Endothelial cell of umbilical vein (primary cell): Measurements from ENCODE around the gene CAPZA2. TPM values are rescaled to one million over a fixed set of nuclear protein-coding genes. Genes with fewer than 3 reads are reported as not detected.

Experiments
- BruUV-seq: library from RNA; stranded (reverse); fragments of 400-500 nt; replicated peaks from 2 replicates; lab custom pipeline; 2021; lab: Mats Ljungman, UMichigan
- CTCF ChIA-PET: fragments of 300-600, 350-600 bp; sonication (Branson Sonifier 250); formaldehyde crosslinking; loops from one replicate; lab custom pipeline; 2021; ENCODE audit warnings: antibody characterized with exemption, inconsistent platforms; lab: Charles Lee
- POLR2A ChIA-PET: fragments of 300-600, 350-600 bp; sonication (Branson Sonifier 250); formaldehyde crosslinking; loops from one replicate; lab custom pipeline; 2021; ENCODE audit warnings: antibody characterized with exemption, inconsistent platforms; lab: Charles Lee
- DNase-seq: peaks from one replicate; pipeline ENCODE4 v3.0.0-alpha.2; 2011; ENCODE audit warnings: low read depth, low spot score
- FAIRE-seq: peaks from 2 replicates; lab custom pipeline; 2011; peaks lifted over from hg19 to GRCh38; lab: Jason Lieb, UNC
- H2AFZ ChIP-seq: 2 replicates; pipeline ENCODE4 v1.6.0; 2012; ENCODE audit warnings: low read depth, low read length, control low read depth, inconsistent platforms
- H3K27ac ChIP-seq: 2 replicates; pipeline ENCODE4 v1.5.1; 2011; ENCODE audit warnings: low read depth, mild to moderate bottlenecking, control low read depth, low read length, moderate library complexity; ENCODE audit not compliant: insufficient read depth
- H3K27me3 ChIP-seq, 2 experiments: 2 replicates each; pipeline versions ENCODE4 v1.6.0 to v1.6.1; 2011; ENCODE audit warnings: low read length in 2 of 2, mixed read lengths in 1 of 2; ENCODE audit not compliant: control insufficient read depth in 2 of 2, insufficient read depth in 2 of 2
- H3K36me3 ChIP-seq, 2 experiments: 2 replicates in 1 of 2; 3 replicates in 1 of 2; pipeline ENCODE4 v1.5.1; 2011; ENCODE audit warnings: low read length in 2 of 2, mild to moderate bottlenecking in 1 of 2, moderate library complexity in 1 of 2; ENCODE audit not compliant: control insufficient read depth in 2 of 2, insufficient read depth in 2 of 2; ENCODE audit errors: extremely low read depth in 1 of 2
- H3K4me1 ChIP-seq: 3 replicates; pipeline ENCODE4 v1.5.1; 2011; ENCODE audit warnings: mild to moderate bottlenecking, low read length; ENCODE audit not compliant: control insufficient read depth, insufficient read depth; ENCODE audit errors: extremely low read depth
- H3K4me2 ChIP-seq: 2 replicates; pipeline ENCODE4 v1.6.1; 2011; ENCODE audit warnings: low read length, control low read depth, mixed read lengths; ENCODE audit not compliant: insufficient read depth
- H3K4me3 ChIP-seq, 3 experiments: fragments of 200-600 bp in 1 of 3; sonication (generic), shearing (Covaris generic) in 1 of 3; replicated peaks in 1 of 3; 2 replicates each; pipeline ENCODE4 v1.5.1; 2011 to 2016; ENCODE audit warnings: control low read depth in 3 of 3, low read length in 3 of 3, mild to moderate bottlenecking in 2 of 3, inconsistent platforms in 1 of 3, low read depth in 1 of 3, moderate library complexity in 1 of 3; ENCODE audit not compliant: insufficient read depth in 1 of 3
- H3K79me2 ChIP-seq: 2 replicates; pipeline ENCODE4 v1.6.0; 2012; ENCODE audit warnings: low read length, inconsistent platforms; ENCODE audit not compliant: control insufficient read depth, insufficient read depth
- H3K9ac ChIP-seq: replicated peaks from 2 replicates; pipeline ENCODE3; 2011; ENCODE audit warnings: low read length, control low read depth; ENCODE audit not compliant: insufficient read depth; ENCODE audit errors: extremely low read depth
- H3K9me1 ChIP-seq: replicated peaks from 3 replicates; pipeline ENCODE4 v1.6.0; 2011; ENCODE audit warnings: mild to moderate bottlenecking, low read length; ENCODE audit not compliant: control insufficient read depth, insufficient read depth; ENCODE audit errors: extremely low read depth
- H3K9me3 ChIP-seq: replicated peaks from 2 replicates; pipeline ENCODE4 v1.5.1; 2012; ENCODE audit warnings: low read length, inconsistent platforms; ENCODE audit not compliant: control insufficient read depth, insufficient read depth
- H4K20me1 ChIP-seq: replicated peaks from 2 replicates; pipeline ENCODE3; 2011; ENCODE audit warnings: mild to moderate bottlenecking, low read length; ENCODE audit not compliant: control insufficient read depth, insufficient read depth; ENCODE audit errors: extremely low read depth
- CTCF ChIP-seq, 2 donors: IDR thresholded peaks; 1 replicate in 1 of 2; 2 replicates in 1 of 2; pipeline ENCODE4 v1.5.1; 2011; ENCODE audit warnings: low read length in 2 of 2, mild to moderate bottlenecking in 2 of 2, moderate library complexity in 2 of 2, control low read depth in 1 of 2, inconsistent platforms in 1 of 2, low read depth in 1 of 2; ENCODE audit not compliant: insufficient read depth in 1 of 2; ENCODE audit errors: extremely low read depth in 1 of 2
- EZH2 ChIP-seq: IDR thresholded peaks from 2 replicates; pipeline ENCODE4 v1.6.1; 2012; ENCODE audit warnings: borderline replicate concordance, low read depth, mild to moderate bottlenecking, moderate library complexity, low read length, inconsistent platforms; ENCODE audit not compliant: severe bottlenecking
- FOS ChIP-seq: IDR thresholded peaks from 2 replicates; pipeline ENCODE4 v1.6.1; 2011; ENCODE audit warnings: mild to moderate bottlenecking, low read length, moderate library complexity, borderline replicate concordance; ENCODE audit not compliant: insufficient read depth
- GATA2 ChIP-seq: IDR thresholded peaks from 2 replicates; pipeline ENCODE4 v1.7.0; 2011; ENCODE audit warnings: low read depth, mild to moderate bottlenecking, moderate library complexity, mixed read lengths, low read length; ENCODE audit not compliant: insufficient read length, insufficient read depth
- JUN ChIP-seq: IDR thresholded peaks from 2 replicates; pipeline ENCODE4 v1.6.1; 2011; ENCODE audit warnings: borderline replicate concordance, low read depth; ENCODE audit not compliant: insufficient read length, insufficient read depth
- MAX ChIP-seq: IDR thresholded peaks from 2 replicates; pipeline ENCODE4 v1.6.1; 2011; ENCODE audit not compliant: insufficient read depth, insufficient read length
- MYC ChIP-seq: IDR thresholded peaks from one replicate; pipeline ENCODE4 v1.6.1; 2011; ENCODE audit warnings: mild to moderate bottlenecking, low read depth, low read length
- POLR2A ChIP-seq: IDR thresholded peaks from 2 replicates; pipeline ENCODE4 v1.6.1; 2012; ENCODE audit warnings: low read depth, mild to moderate bottlenecking, control low read depth, low read length
- POLR2AphosphoS5 ChIP-seq: IDR thresholded peaks from 2 replicates; pipeline ENCODE4 v1.6.1; 2012; ENCODE audit warnings: low read depth, mild to moderate bottlenecking, control low read depth, low read length, moderate library complexity; ENCODE audit not compliant: insufficient read depth
- dilution Hi-C: fragments of 300-500 bp; cut with MboI; formaldehyde crosslinking; loops from one replicate; pipeline ENCODE4 v1.15.0; 2019; ENCODE audit warnings: low sequenced_read_pairs; ENCODE audit not compliant: extremely low pct_ligation_motif_present
- intact Hi-C: fragments of 100-400 bp; cut with micrococcal nuclease; formaldehyde crosslinking; loops from one replicate; pipeline ENCODE4 v1.10.0; 2022
- polyA plus RNA-seq, 4 experiments: library from polyadenylated mRNA; depleted of rRNA in 3 of 4; stranded (reverse) in 3 of 4; unstranded in 1 of 4; fragments of >200 nt; gene quantifications; 2 replicates each; pipeline versions ENCODE4 v1.2.1 to v1.2.3, GENCODE V29; 2011 to 2012; ENCODE audit warnings: missing spikeins in 1 of 4
- total RNA-seq: library from RNA; stranded (reverse); gene quantifications from 2 replicates; pipeline ENCODE4 v1.2.3, GENCODE V29; 2021

The CAPZA2 gene
- total and polyA plus RNA-seq, 2 donors (not counting 3 experiments of a cell fraction or from before 2014, with no cell fraction given) = 48.1 to 347 TPM

GRCh38 chr7:116840256-116840655 is 22.1 kb upstream of the CAPZA2 start:
- Histone ChIP-seq H3K9ac (no peak overlapping the region), H2AFZ (no peak overlapping the region), H3K9me3 (no peaks in the 10 kb centered on the region), H4K20me1 (no peaks in the 10 kb centered on the region), H3K9me1 (no peaks in the 10 kb centered on the region), H3K27ac (no peak overlapping the region), H3K4me2 (no peak overlapping the region), H3K4me3 (no peak overlapping the region), H3K36me3 (no peaks in the 10 kb centered on the region), H3K4me1 (no peaks in the 10 kb centered on the region), H3K79me2 (no peaks in the 10 kb centered on the region), H3K27me3 (no peaks in the 10 kb centered on the region)
- no TSS peak for BruUV-seq
- POLR2A ChIA-PET = no interaction called here
- dilution Hi-C loops (no loop called here), intact Hi-C loops (loop anchor here (2.0 kb wide), 1 partner anchor 13 kb away; no protein-coding TSS in a partner anchor)
- CTCF ChIA-PET = no interaction called here
- FAIRE-seq (no peak), DNase-seq (no peak)
- no peak for TF ChIP-seq GATA2

GRCh38 chr7:116842371-116842770 is 20.0 kb upstream of the CAPZA2 start:
- Histone ChIP-seq H4K20me1 (no peaks in the 10 kb centered on the region), H3K9me1 (no peaks in the 10 kb centered on the region), H3K27ac (no peak overlapping the region), H3K9ac (no peak overlapping the region), H3K79me2 (no peaks in the 10 kb centered on the region), H3K4me1 (no peaks in the 10 kb centered on the region), H3K9me3 (no peaks in the 10 kb centered on the region), H3K4me2 (no peak overlapping the region), H3K27me3 (no peaks in the 10 kb centered on the region), H3K4me3 (no peak overlapping the region), H3K36me3 (no peaks in the 10 kb centered on the region), H2AFZ (no peak overlapping the region)
- ChIA-PET POLR2A (no interaction called here), CTCF (interaction anchor here (1.0 kb wide), 2 partner anchors 10 to 14 kb away, joined by 3 read pairs; no protein-coding TSS in a partner anchor)
- no TSS peak for BruUV-seq
- no peak for DNase-seq
- intact Hi-C loops (no loop called here), dilution Hi-C loops (no loop called here)
- no peak for FAIRE-seq
- TF ChIP-seq JUN (no peak), GATA2 (no peak), MYC (no peak), FOS (no peak), POLR2A (no peak), EZH2 (no peak), POLR2AphosphoS5 (no peak), CTCF (IDR thresholded peaks at IDR 0.05; ENCODE audit: extremely low read depth in 1 of 2, insufficient read depth in 1 of 2, low read depth in 1 of 2, low read length in 2 of 2) (no peak), MAX (no peak)
